ENCODE measurements around the gene TMEM106C.

The TMEM106C gene

GRCh38 chr12:47963340-47964040 is at the start of gene TMEM106C:
Gene TMEM106C, plus strand, starts transcription at chr12:47963596. Its CDS starts 641 bp downstream, at chr12:47964237.
- peak within 1 kb of the TSS; percentile 54; the same call in 1 of the 2 replicates for H3K9ac ChIP-seq (ENCODE audit: low read depth, low read length)
- H3K4me1 ChIP-seq (ENCODE audit: insufficient read depth, low read length), result peaks cover 6% of the 10 kb centered on the region; the same call in 1 of the 2 replicates
- no peak within 1 kb of the TSS for H3K27ac ChIP-seq (ENCODE audit: low read length)
- peaks cover 46% of the 10 kb centered on the region for H3K27me3 ChIP-seq (ENCODE audit: insufficient read depth, low read length)
- peak within 1 kb of the TSS; percentile 79 for H3K4me3 ChIP-seq (ENCODE audit: low read length)
- peaks cover 11% of the 10 kb centered on the region for H3K9me3 ChIP-seq (ENCODE audit: insufficient read depth, low read depth, low read length)
- peaks cover 8% of the 10 kb centered on the region; the same call in 1 of the 2 replicates for H3K36me3 ChIP-seq (ENCODE audit: insufficient read depth, low read depth, low read length)

GRCh38 chr12:47920913-47921312 is 42.5 kb upstream of the TMEM106C start:
- peaks cover 39% of the 10 kb centered on the region; the same call in 1 of the 2 replicates for H3K27me3 ChIP-seq (ENCODE audit: insufficient read depth, low read length)
- H3K4me1 ChIP-seq (ENCODE audit: insufficient read depth, low read length), result no peaks in the 10 kb centered on the region
- no peaks in the 10 kb centered on the region for H3K9me3 ChIP-seq (ENCODE audit: insufficient read depth, low read depth, low read length)
- no peak overlapping the region for H3K27ac ChIP-seq (ENCODE audit: low read length)
- H3K36me3 ChIP-seq (ENCODE audit: insufficient read depth, low read depth, low read length), result no peaks in the 10 kb centered on the region
- no peak overlapping the region for H3K4me3 ChIP-seq (ENCODE audit: low read length)
- no peak overlapping the region for H3K9ac ChIP-seq (ENCODE audit: low read depth, low read length)

GRCh38 chr12:47921907-47922306 is 41.5 kb upstream of the TMEM106C start:
- Histone ChIP-seq H3K4me1 (ENCODE audit: insufficient read depth, low read length) (no peaks in the 10 kb centered on the region), H3K27me3 (ENCODE audit: insufficient read depth, low read length) (peaks cover 48% of the 10 kb centered on the region; the same call in 1 of the 2 replicates), H3K9me3 (ENCODE audit: insufficient read depth, low read depth, low read length) (no peaks in the 10 kb centered on the region)

GRCh38 chr12:47927346-47927745 is 36.0 kb upstream of the TMEM106C start:
- H3K4me3 ChIP-seq (ENCODE audit: low read length), result no peak overlapping the region
- H3K4me1 ChIP-seq (ENCODE audit: insufficient read depth, low read length), result no peaks in the 10 kb centered on the region
- H3K27ac ChIP-seq (ENCODE audit: low read length), result no peak overlapping the region
- peaks cover 72% of the 10 kb centered on the region; the same call in 1 of the 2 replicates for H3K27me3 ChIP-seq (ENCODE audit: insufficient read depth, low read length)
- H3K9ac ChIP-seq (ENCODE audit: low read depth, low read length), result no peak overlapping the region
- H3K9me3 ChIP-seq (ENCODE audit: insufficient read depth, low read depth, low read length), result no peaks in the 10 kb centered on the region
- no peaks in the 10 kb centered on the region for H3K36me3 ChIP-seq (ENCODE audit: insufficient read depth, low read depth, low read length)

More at GRCh38 chr12:47921907-47922306, 41.5 kb upstream of the TMEM106C start:
- no peak overlapping the region for H3K27ac ChIP-seq (ENCODE audit: low read length)
- no peak overlapping the region for H3K4me3 ChIP-seq (ENCODE audit: low read length)
- no peak overlapping the region for H3K9ac ChIP-seq (ENCODE audit: low read depth, low read length)
- H3K36me3 ChIP-seq (ENCODE audit: insufficient read depth, low read depth, low read length), result no peaks in the 10 kb centered on the region

GRCh38 chr12:47930634-47931033 is 32.8 kb upstream of the TMEM106C start:
- Histone ChIP-seq H3K4me1 (ENCODE audit: insufficient read depth, low read length) (no peaks in the 10 kb centered on the region), H3K4me3 (ENCODE audit: low read length) (no peak overlapping the region), H3K9me3 (ENCODE audit: insufficient read depth, low read depth, low read length) (no peaks in the 10 kb centered on the region), H3K36me3 (ENCODE audit: insufficient read depth, low read depth, low read length) (no peaks in the 10 kb centered on the region), H3K9ac (ENCODE audit: low read depth, low read length) (no peak overlapping the region), H3K27me3 (ENCODE audit: insufficient read depth, low read length) (peaks cover 41% of the 10 kb centered on the region; the same call in 1 of the 2 replicates), H3K27ac (ENCODE audit: low read length) (no peak overlapping the region)

GRCh38 chr12:47931187-47931586 is 32.2 kb upstream of the TMEM106C start:
- Histone ChIP-seq H3K36me3 (ENCODE audit: insufficient read depth, low read depth, low read length) (no peaks in the 10 kb centered on the region), H3K4me1 (ENCODE audit: insufficient read depth, low read length) (no peaks in the 10 kb centered on the region), H3K27ac (ENCODE audit: low read length) (no peak overlapping the region), H3K4me3 (ENCODE audit: low read length) (no peak overlapping the region), H3K27me3 (ENCODE audit: insufficient read depth, low read length) (peaks cover 36% of the 10 kb centered on the region; the same call in 1 of the 2 replicates), H3K9ac (ENCODE audit: low read depth, low read length) (no peak overlapping the region), H3K9me3 (ENCODE audit: insufficient read depth, low read depth, low read length) (no peaks in the 10 kb centered on the region)

- H3K27ac ChIP-seq (ENCODE audit: low read length), result no peak overlapping the region
- H3K9ac ChIP-seq (ENCODE audit: low read depth, low read length), result no peak overlapping the region
- H3K4me1 ChIP-seq (ENCODE audit: insufficient read depth, low read length), result no peaks in the 10 kb centered on the region
- H3K27me3 ChIP-seq (ENCODE audit: insufficient read depth, low read length), result peaks cover 11% of the 10 kb centered on the region; the same call in 1 of the 2 replicates
- H3K36me3 ChIP-seq (ENCODE audit: insufficient read depth, low read depth, low read length), result no peaks in the 10 kb centered on the region
- no peak overlapping the region for H3K4me3 ChIP-seq (ENCODE audit: low read length)
- no peaks in the 10 kb centered on the region for H3K9me3 ChIP-seq (ENCODE audit: insufficient read depth, low read depth, low read length)
Measured at GRCh38 chr12:47935184-47935583, 28.2 kb upstream of the TMEM106C start.

GRCh38 chr12:47938093-47938492 is 25.3 kb upstream of the TMEM106C start:
- Histone ChIP-seq H3K27me3 (ENCODE audit: insufficient read depth, low read length) (peaks cover 31% of the 10 kb centered on the region), H3K9ac (ENCODE audit: low read depth, low read length) (no peak overlapping the region), H3K36me3 (ENCODE audit: insufficient read depth, low read depth, low read length) (no peaks in the 10 kb centered on the region), H3K4me3 (ENCODE audit: low read length) (no peak overlapping the region), H3K4me1 (ENCODE audit: insufficient read depth, low read length) (no peaks in the 10 kb centered on the region; the same call in 1 of the 2 replicates), H3K27ac (ENCODE audit: low read length) (no peak overlapping the region), H3K9me3 (ENCODE audit: insufficient read depth, low read depth, low read length) (no peaks in the 10 kb centered on the region)

GRCh38 chr12:47938594-47938993 is 24.8 kb upstream of the TMEM106C start:
- Histone ChIP-seq H3K27me3 (ENCODE audit: insufficient read depth, low read length) (peaks cover 31% of the 10 kb centered on the region), H3K9ac (ENCODE audit: low read depth, low read length) (no peak overlapping the region), H3K9me3 (ENCODE audit: insufficient read depth, low read depth, low read length) (no peaks in the 10 kb centered on the region), H3K36me3 (ENCODE audit: insufficient read depth, low read depth, low read length) (no peaks in the 10 kb centered on the region), H3K4me3 (ENCODE audit: low read length) (no peak overlapping the region), H3K27ac (ENCODE audit: low read length) (no peak overlapping the region), H3K4me1 (ENCODE audit: insufficient read depth, low read length) (no peaks in the 10 kb centered on the region; the same call in 1 of the 2 replicates)

- H3K4me3 ChIP-seq (ENCODE audit: low read length), result no peak overlapping the region
- peaks cover 31% of the 10 kb centered on the region for H3K27me3 ChIP-seq (ENCODE audit: insufficient read depth, low read length)
- no peaks in the 10 kb centered on the region for H3K36me3 ChIP-seq (ENCODE audit: insufficient read depth, low read depth, low read length)
- no peaks in the 10 kb centered on the region for H3K9me3 ChIP-seq (ENCODE audit: insufficient read depth, low read depth, low read length)
- H3K4me1 ChIP-seq (ENCODE audit: insufficient read depth, low read length), result no peaks in the 10 kb centered on the region; the same call in 1 of the 2 replicates
- H3K9ac ChIP-seq (ENCODE audit: low read depth, low read length), result no peak overlapping the region
- H3K27ac ChIP-seq (ENCODE audit: low read length), result no peak overlapping the region
Measured at GRCh38 chr12:47939009-47939601, 24.3 kb upstream of the TMEM106C start.

GRCh38 chr12:47940773-47941474 is 22.5 kb upstream of the TMEM106C start:
- no peak overlapping the region for H3K9ac ChIP-seq (ENCODE audit: low read depth, low read length)

More at GRCh38 chr12:47940773-47941474, 22.5 kb upstream of the TMEM106C start:
- Histone ChIP-seq H3K9me3 (ENCODE audit: insufficient read depth, low read depth, low read length) (no peaks in the 10 kb centered on the region), H3K4me3 (ENCODE audit: low read length) (no peak overlapping the region), H3K27me3 (ENCODE audit: insufficient read depth, low read length) (peaks cover 31% of the 10 kb centered on the region), H3K36me3 (ENCODE audit: insufficient read depth, low read depth, low read length) (no peaks in the 10 kb centered on the region), H3K4me1 (ENCODE audit: insufficient read depth, low read length) (no peaks in the 10 kb centered on the region; the same call in 1 of the 2 replicates), H3K27ac (ENCODE audit: low read length) (no peak overlapping the region)
